ENCODE results near the gene PAK5. TPM values are rescaled to one million over a fixed set of nuclear protein-coding genes. Genes with fewer than 3 reads are reported as not detected.

PAK5 gene
- total and polyA plus RNA-seq, 2 donors = 0.05 to 0.48 TPM

Other genes with a start within 250 kb of the PAK5 start
- 1.7 TPM for gene ANKEF1, start 195.9 kb upstream of the PAK5 start, total RNA-seq
- 0.75 TPM for gene ANKEF1, start 195.9 kb upstream of the PAK5 start, polyA plus RNA-seq

Measured in urinary bladder (tissue), 2 donors.